ENCODE results near the gene ASB15. TPM values are rescaled to one million over a fixed set of nuclear protein-coding genes. Genes with fewer than 3 reads are reported as not detected.
"Not testable (repeated sequence)": the region's sequence is repeated elsewhere in the genome, so short reads cannot be mapped to it uniquely, and the experiment has no call there.

ASB15 gene
- total RNA-seq, 2 experiments from 2014 or later = not detected

GRCh38 chr7:123624527-123625183 lies 23.0 kb downstream of the ASB15 start:
- no peaks in the 10 kb centered on the region for H3K4me1 Mint-ChIP-seq (ENCODE audit: low read depth)
- ChIA-PET POLR2A (no interaction called here), CTCF (interaction anchor here (0.5 to 2.4 kb wide), 23 partner anchors 8 to 1904 kb away, joined by 3 to 16 read pairs (median 4); no protein-coding TSS in a partner anchor)
- intact Hi-C loops (cut with micrococcal nuclease) = loop anchor here (1.0 to 2.0 kb wide), 3 partner anchors 76 to 240 kb away; no protein-coding TSS in a partner anchor
- no peaks in the 10 kb centered on the region for H3K9me3 Mint-ChIP-seq
- no peak overlapping the region for H3K4me3 Mint-ChIP-seq
- no peaks in the 10 kb centered on the region for H3K27me3 Mint-ChIP-seq
- H3K27ac Mint-ChIP-seq = no peak overlapping the region
- DNase-seq = peak; percentile 80
- no peaks in the 10 kb centered on the region for H3K36me3 Mint-ChIP-seq

DNA sequence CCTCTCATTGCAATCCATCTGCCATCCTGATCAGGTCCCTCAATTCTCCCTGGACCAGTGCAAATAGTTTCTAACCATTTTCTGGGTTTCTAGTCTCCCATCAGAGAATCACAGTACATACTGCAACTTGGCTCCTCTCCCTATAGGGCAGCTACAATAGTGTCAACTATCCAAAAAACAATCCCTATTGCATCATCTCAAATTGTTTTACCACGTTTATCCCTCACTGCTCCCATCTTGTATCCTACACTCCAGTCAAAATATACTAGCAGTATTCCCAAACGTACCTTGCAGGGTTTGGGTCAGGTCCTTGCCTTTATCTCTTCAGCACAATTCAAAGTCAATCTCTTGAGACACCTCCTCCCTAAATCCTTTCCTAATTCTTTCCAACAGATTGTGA lies 23.6 kb downstream of the ASB15 start:
- ChIA-PET POLR2A (no interaction called here), CTCF (interaction anchor here (0.6 to 2.4 kb wide), 14 partner anchors 11 to 1289 kb away, joined by 3 to 16 read pairs (median 6); no protein-coding TSS in a partner anchor)
- Mint-ChIP-seq H3K36me3 (no peaks in the 10 kb centered on the region), H3K9me3 (no peaks in the 10 kb centered on the region), H3K27me3 (no peaks in the 10 kb centered on the region), H3K4me1 (ENCODE audit: low read depth) (no peaks in the 10 kb centered on the region), H3K4me3 (no peak overlapping the region), H3K27ac (no peak overlapping the region)
- intact Hi-C loops (cut with micrococcal nuclease) = loop anchor here (2.0 kb wide), 2 partner anchors 76 to 240 kb away; no protein-coding TSS in a partner anchor
- DNase-seq = no peak

GRCh38 chr7:123627851-123628250 lies 26.2 kb downstream of the ASB15 start:
- H3K4me3 Mint-ChIP-seq = no peak overlapping the region
- ChIA-PET POLR2A (no interaction called here), CTCF (no interaction called here)
- H3K36me3 Mint-ChIP-seq = no peaks in the 10 kb centered on the region
- H3K9me3 Mint-ChIP-seq = no peaks in the 10 kb centered on the region
- H3K27ac Mint-ChIP-seq = no peak overlapping the region
- H3K4me1 Mint-ChIP-seq (ENCODE audit: low read depth) = no peaks in the 10 kb centered on the region
- H3K27me3 Mint-ChIP-seq = no peaks in the 10 kb centered on the region
- intact Hi-C loops (cut with micrococcal nuclease) = no loop called here
- no peak for DNase-seq

- DNase-seq = no peak
- CTCF ChIA-PET = no interaction called here
- no peaks in the 10 kb centered on the region for H3K4me1 Mint-ChIP-seq (ENCODE audit: low read depth)
- peaks cover 1% of the 10 kb centered on the region for H3K27me3 Mint-ChIP-seq
- intact Hi-C loops (cut with micrococcal nuclease) = no loop called here
- H3K27ac Mint-ChIP-seq = no peak overlapping the region
- no peaks in the 10 kb centered on the region for H3K36me3 Mint-ChIP-seq
- no peak overlapping the region for H3K4me3 Mint-ChIP-seq
- no peaks in the 10 kb centered on the region for H3K9me3 Mint-ChIP-seq
- POLR2A ChIA-PET = no interaction called here
These were observed 27.2 kb downstream of the ASB15 start for GRCh38 chr7:123628829-123629228.

DNA sequence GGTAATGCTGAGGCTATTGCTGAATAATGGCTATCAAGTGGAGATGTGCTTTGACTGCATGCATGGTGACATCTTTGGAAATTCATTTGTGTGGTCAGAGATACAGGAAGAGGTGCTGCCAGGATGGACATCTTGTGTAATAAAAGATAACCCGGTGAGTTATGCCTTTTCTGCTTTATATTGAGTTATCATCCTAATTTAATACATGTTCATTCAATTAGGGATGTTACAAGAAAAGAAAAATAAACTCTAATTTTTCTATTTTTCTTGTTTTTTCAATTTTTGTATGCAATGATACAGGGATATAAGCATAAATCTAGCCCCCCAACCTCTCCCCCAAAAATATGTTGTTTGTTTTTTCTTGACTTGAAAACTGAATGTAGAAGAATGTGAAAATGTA lies 27.7 kb downstream of the ASB15 start:
- Mint-ChIP-seq H3K4me1 (ENCODE audit: low read depth) (no peaks in the 10 kb centered on the region), H3K4me3 (no peak overlapping the region), H3K27ac (no peak overlapping the region), H3K27me3 (peaks cover 1% of the 10 kb centered on the region), H3K36me3 (no peaks in the 10 kb centered on the region), H3K9me3 (no peaks in the 10 kb centered on the region)
- ChIA-PET CTCF (no interaction called here), POLR2A (no interaction called here)
- DNase-seq = no peak
- intact Hi-C loops (cut with micrococcal nuclease) = no loop called here

DNA sequence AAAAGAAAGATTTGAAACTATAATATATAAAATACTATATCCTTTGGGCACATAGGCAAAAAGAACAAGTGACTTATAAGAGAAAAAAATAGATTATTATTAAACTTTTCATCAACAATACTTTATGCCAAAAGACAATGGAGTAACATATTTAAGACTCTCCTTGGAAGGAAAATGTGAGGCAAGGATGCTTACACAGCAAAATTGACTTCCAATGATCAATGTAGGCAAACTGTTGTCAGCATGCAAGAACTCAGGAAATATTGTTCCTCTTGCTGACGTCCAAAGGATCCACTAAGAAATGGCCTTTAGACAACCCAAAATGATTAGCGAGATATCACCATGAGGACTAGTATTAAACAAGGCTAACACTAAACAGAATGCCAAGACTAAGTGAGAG lies 31.2 kb downstream of the ASB15 start:
- intact Hi-C loops (cut with micrococcal nuclease) = no loop called here
- Mint-ChIP-seq H3K9me3 (no peaks in the 10 kb centered on the region), H3K4me3 (no peak overlapping the region), H3K36me3 (no peaks in the 10 kb centered on the region), H3K4me1 (ENCODE audit: low read depth) (no peaks in the 10 kb centered on the region), H3K27me3 (peaks cover 9% of the 10 kb centered on the region), H3K27ac (no peak overlapping the region)
- DNase-seq = no peak
- POLR2A ChIA-PET = no interaction called here
- CTCF ChIA-PET = interaction anchor here (1.0 kb wide), 1 partner anchor 9 kb away, joined by 3 read pairs; no protein-coding TSS in a partner anchor

DNA sequence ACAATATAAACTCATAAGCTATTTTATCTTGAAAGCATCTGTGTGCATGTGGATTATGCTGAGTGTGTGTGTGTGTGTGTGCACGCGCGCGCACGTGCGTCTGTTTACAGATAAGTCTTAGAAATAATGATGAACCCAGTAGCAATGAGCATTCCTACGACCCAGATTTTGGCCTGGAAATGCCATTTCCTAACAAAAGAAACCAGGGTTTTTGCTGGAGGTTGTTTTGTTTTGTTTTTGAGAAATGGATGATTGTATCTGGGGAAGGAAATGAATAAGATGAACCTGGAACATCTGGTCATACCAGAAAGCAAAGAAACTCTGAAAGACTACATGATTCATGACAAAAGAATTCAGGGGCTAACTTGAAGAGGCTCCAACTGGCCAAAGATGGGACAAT lies 31.9 kb downstream of the ASB15 start:
- Mint-ChIP-seq H3K4me1 (ENCODE audit: low read depth) (no peaks in the 10 kb centered on the region), H3K27me3 (peaks cover 10% of the 10 kb centered on the region), H3K9me3 (no peaks in the 10 kb centered on the region), H3K36me3 (no peaks in the 10 kb centered on the region), H3K27ac (no peak overlapping the region), H3K4me3 (no peak overlapping the region)
- no peak for DNase-seq
- POLR2A ChIA-PET = no interaction called here
- intact Hi-C loops (cut with micrococcal nuclease) = no loop called here
- CTCF ChIA-PET = interaction anchor here (1.2 kb wide), 1 partner anchor 10 kb away, joined by 4 read pairs; no protein-coding TSS in a partner anchor

DNA sequence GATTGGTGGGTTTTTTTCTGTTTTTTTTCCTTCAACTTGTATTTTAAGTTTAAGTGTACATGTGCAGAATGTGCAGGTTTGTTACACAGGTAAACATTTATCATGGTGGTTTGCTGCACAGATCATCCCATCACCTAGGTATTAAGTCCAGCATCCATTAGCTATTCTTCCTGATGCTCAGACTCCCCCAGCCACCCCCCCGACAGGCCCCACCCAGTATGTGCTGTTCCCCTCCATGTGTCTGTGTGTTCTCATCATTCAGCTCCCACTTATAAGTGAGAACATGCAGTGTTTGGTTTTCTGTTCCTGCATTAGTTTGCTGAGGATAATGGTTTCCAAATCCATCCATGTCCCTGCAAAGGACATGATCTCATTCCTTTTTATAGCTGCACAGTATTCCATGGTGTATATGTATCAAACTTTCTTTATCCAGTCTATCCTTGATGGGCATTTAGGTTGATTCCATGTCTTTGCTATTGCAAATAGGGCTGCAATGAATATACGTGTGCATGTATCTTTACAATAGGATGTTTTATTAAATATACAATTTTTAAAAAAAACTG lies 32.5 kb downstream of the ASB15 start:
- H3K27ac Mint-ChIP-seq; DNase-seq; H3K4me3 Mint-ChIP-seq; H3K9me3 Mint-ChIP-seq; H3K36me3 Mint-ChIP-seq; POLR2A ChIA-PET; H3K4me1 Mint-ChIP-seq (ENCODE audit: low read depth): not testable (repeated sequence)
- H3K27me3 Mint-ChIP-seq = peaks cover 12% of the 10 kb centered on the region
- CTCF ChIA-PET = interaction anchor here (0.8 to 1.9 kb wide), 4 partner anchors 11 to 238 kb away, joined by 4 to 5 read pairs (median 4); no protein-coding TSS in a partner anchor
- intact Hi-C loops (cut with micrococcal nuclease) = loop anchor here (2.0 kb wide), 1 partner anchor 67 kb away; no protein-coding TSS in a partner anchor

DNA sequence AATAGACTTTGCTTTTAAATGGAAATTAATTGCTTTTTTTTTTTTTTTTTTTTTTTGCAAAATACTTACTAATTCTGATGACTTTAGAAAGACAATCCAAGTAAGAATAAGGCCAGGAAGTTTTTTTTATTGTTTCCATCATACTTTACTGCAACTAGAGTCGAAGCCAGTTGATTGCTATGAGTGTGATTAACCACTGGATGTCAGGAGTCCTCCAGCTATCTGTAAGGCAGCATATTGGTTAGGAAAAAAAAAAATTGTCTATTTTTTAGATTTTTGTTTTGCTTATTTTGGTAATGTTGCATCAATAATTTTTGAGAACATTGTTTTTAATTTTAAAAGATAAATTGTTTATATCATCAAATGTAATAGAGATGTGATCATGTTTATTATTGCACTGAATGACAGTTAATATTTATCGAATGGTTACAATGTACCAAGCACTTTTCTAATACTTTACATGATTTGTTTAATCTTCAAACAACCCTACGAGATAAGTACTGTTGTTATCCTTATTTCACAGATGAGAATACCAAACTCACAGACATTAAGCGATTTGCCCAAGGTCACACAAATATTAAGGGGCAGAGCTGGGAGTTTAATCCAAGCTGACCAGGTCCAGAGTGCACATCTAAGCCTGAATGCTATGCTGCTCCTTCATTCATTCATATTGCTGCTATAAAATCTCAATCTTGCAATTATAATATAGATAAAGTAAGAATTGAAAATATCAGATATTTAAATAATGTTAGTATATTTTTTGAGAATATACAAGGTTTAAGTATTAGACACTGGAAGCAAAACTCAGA lies 34.1 kb downstream of the ASB15 start:
- ChIA-PET CTCF (interaction anchor here (0.6 to 2.9 kb wide), 5 partner anchors 10 to 236 kb away, joined by 3 to 15 read pairs (median 5); no protein-coding TSS in a partner anchor), POLR2A (no interaction called here)
- Mint-ChIP-seq H3K27me3 (peaks cover 17% of the 10 kb centered on the region), H3K4me1 (ENCODE audit: low read depth) (no peaks in the 10 kb centered on the region), H3K4me3 (no peak overlapping the region), H3K27ac (no peak overlapping the region), H3K36me3 (no peaks in the 10 kb centered on the region), H3K9me3 (no peaks in the 10 kb centered on the region)
- intact Hi-C loops (cut with micrococcal nuclease) = loop anchor here (2.0 to 5.0 kb wide), 2 partner anchors 65 to 232 kb away; no protein-coding TSS in a partner anchor
- DNase-seq = no peak

GRCh38 chr7:123637203-123637602 lies 35.6 kb downstream of the ASB15 start:
- no peaks in the 10 kb centered on the region for H3K36me3 Mint-ChIP-seq
- H3K4me1 Mint-ChIP-seq (ENCODE audit: low read depth) = no peaks in the 10 kb centered on the region
- POLR2A ChIA-PET = no interaction called here
- CTCF ChIA-PET = interaction anchor here (1.1 to 2.9 kb wide), 3 partner anchors 13 to 228 kb away, joined by 3 to 15 read pairs (median 13); no protein-coding TSS in a partner anchor
- H3K27me3 Mint-ChIP-seq = peaks cover 17% of the 10 kb centered on the region
- H3K27ac Mint-ChIP-seq = no peak overlapping the region
- H3K9me3 Mint-ChIP-seq = no peaks in the 10 kb centered on the region
- no peak overlapping the region for H3K4me3 Mint-ChIP-seq
- DNase-seq = no peak
- intact Hi-C loops (cut with micrococcal nuclease) = loop anchor here (5.0 kb wide), 1 partner anchor 230 kb away; no protein-coding TSS in a partner anchor

DNA sequence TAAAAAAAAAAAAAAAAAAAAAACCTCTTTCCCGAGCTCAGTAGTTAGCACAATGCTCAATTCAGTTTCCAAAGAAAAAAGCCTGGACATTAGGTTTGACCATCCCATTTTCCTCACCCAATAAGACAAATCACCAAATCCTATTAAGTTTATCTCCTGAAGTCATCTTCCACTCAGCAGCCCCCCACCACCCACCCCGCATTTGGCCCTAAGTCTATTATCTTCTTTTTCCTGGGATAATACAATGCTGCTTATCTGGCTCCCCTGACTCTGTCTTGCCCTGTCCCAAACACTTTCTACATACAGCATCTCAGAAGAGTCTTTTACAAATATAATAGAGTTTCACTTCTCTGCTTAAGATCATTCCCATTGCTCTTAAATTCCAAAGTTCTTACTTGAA lies 36.3 kb downstream of the ASB15 start:
- ChIA-PET POLR2A (no interaction called here), CTCF (interaction anchor here (1.1 to 2.9 kb wide), 3 partner anchors 13 to 227 kb away, joined by 3 to 15 read pairs (median 13); no protein-coding TSS in a partner anchor)
- no peaks in the 10 kb centered on the region for H3K9me3 Mint-ChIP-seq
- intact Hi-C loops (cut with micrococcal nuclease) = loop anchor here (5.0 kb wide), 1 partner anchor 229 kb away; no protein-coding TSS in a partner anchor
- H3K4me1 Mint-ChIP-seq (ENCODE audit: low read depth) = no peaks in the 10 kb centered on the region
- H3K27ac Mint-ChIP-seq = no peak overlapping the region
- H3K4me3 Mint-ChIP-seq = no peak overlapping the region
- no peak for DNase-seq
- peaks cover 17% of the 10 kb centered on the region for H3K27me3 Mint-ChIP-seq
- no peaks in the 10 kb centered on the region for H3K36me3 Mint-ChIP-seq

DNA sequence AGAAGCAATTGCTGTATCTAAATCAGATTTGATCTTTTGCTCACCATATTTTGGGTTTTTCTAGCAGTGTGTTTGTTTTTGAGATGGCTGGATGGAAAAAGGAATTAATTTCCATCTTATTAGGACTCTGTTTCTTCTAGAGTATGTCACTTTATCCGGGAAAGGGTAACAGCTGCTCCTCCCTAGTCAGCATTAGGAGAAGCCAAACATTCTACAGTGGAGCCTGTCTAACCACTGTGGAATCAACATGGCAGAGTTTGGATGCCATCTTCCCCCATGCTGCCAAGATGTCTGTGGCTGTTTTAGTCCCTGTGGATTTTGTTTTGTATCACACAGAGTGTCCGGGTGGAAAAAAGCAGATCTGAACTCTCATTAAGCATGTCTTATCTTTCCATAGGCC lies 38.0 kb downstream of the ASB15 start:
- Mint-ChIP-seq H3K4me3 (no peak overlapping the region), H3K27me3 (peaks cover 21% of the 10 kb centered on the region), H3K4me1 (ENCODE audit: low read depth) (no peaks in the 10 kb centered on the region), H3K27ac (no peak overlapping the region), H3K36me3 (no peaks in the 10 kb centered on the region), H3K9me3 (no peaks in the 10 kb centered on the region)
- intact Hi-C loops (cut with micrococcal nuclease) = loop anchor here (5.0 kb wide), 1 partner anchor 228 kb away; no protein-coding TSS in a partner anchor
- CTCF ChIA-PET = no interaction called here
- POLR2A ChIA-PET = no interaction called here
- DNase-seq = no peak
